Endothelial cell (in vitro differentiated cells): ENCODE results near the gene TNFRSF12A. TPM values are rescaled to one million over a fixed set of nuclear protein-coding genes. Genes with fewer than 3 reads are reported as not detected.

ENCODE experiments used
- DNase-seq: peaks from one replicate; pipeline ENCODE4 v3.0.0; 2021; ENCODE audit warnings: low spot score
- H3K27ac Mint-ChIP-seq: one replicate; pipeline ENCODE4 v1.8.0; 2021; ENCODE audit warnings: mixed read lengths, inconsistent platforms; ENCODE audit not compliant: unreplicated experiment
- H3K27me3 Mint-ChIP-seq: one replicate; pipeline ENCODE4 v1.8.0; 2021; ENCODE audit warnings: mild to moderate bottlenecking, moderate library complexity, mixed read lengths, inconsistent platforms; ENCODE audit not compliant: unreplicated experiment
- H3K36me3 Mint-ChIP-seq: one replicate; pipeline ENCODE4 v1.8.0; 2021; ENCODE audit warnings: mild to moderate bottlenecking, low read depth, mixed read lengths, inconsistent platforms; ENCODE audit not compliant: unreplicated experiment
- H3K4me1 Mint-ChIP-seq: one replicate; pipeline ENCODE4 v1.8.0; 2021; ENCODE audit warnings: mild to moderate bottlenecking, mixed read lengths, inconsistent platforms; ENCODE audit not compliant: unreplicated experiment
- H3K4me3 Mint-ChIP-seq: one replicate; pipeline ENCODE4 v1.8.0; 2021; ENCODE audit warnings: mild to moderate bottlenecking, mixed read lengths, inconsistent platforms; ENCODE audit not compliant: unreplicated experiment
- H3K9me3 Mint-ChIP-seq: one replicate; pipeline ENCODE4 v1.8.0; 2021; ENCODE audit warnings: mixed read lengths, inconsistent platforms; ENCODE audit not compliant: unreplicated experiment
- CTCF ChIP-seq: fragments of 200-600 bp; sonication (generic); IDR thresholded peaks from one replicate; pipeline ENCODE4 v1.5.0; 2021; ENCODE audit warnings: antibody characterized with exemption; ENCODE audit not compliant: unreplicated experiment
- total RNA-seq: library from RNA; stranded (reverse); fragmentation: NEBNext Ultra II Directional; extraction: Animal tissue kit (Norgen Biotek cat#: 25700); gene quantifications from one replicate; pipeline ENCODE4 v1.2.1, GENCODE V29; 2021; ENCODE audit not compliant: unreplicated experiment

TNFRSF12A gene
- total RNA-seq, 1 donor from 2014 or later = 3.0 TPM

GRCh38 chr16:3058139-3059030, 38.2 kb downstream of the TNFRSF12A start:
- Mint-ChIP-seq H3K9me3 (no peaks in the 10 kb centered on the region), H3K27me3 (peaks cover 15% of the 10 kb centered on the region), H3K4me1 (peaks cover 20% of the 10 kb centered on the region), H3K36me3 (peaks cover 20% of the 10 kb centered on the region), H3K4me3 (peak overlapping the region; percentile 90), H3K27ac (no peak overlapping the region)
- TF ChIP-seq CTCF = no peak
- DNase-seq = peak; percentile 45

- peak overlapping the region; percentile 72 for H3K27ac Mint-ChIP-seq
- no peaks in the 10 kb centered on the region for H3K9me3 Mint-ChIP-seq
- H3K27me3 Mint-ChIP-seq = peaks cover 15% of the 10 kb centered on the region
- H3K4me1 Mint-ChIP-seq = peaks cover 20% of the 10 kb centered on the region
- peak overlapping the region; percentile 90 for H3K4me3 Mint-ChIP-seq
- TF ChIP-seq CTCF = peak; percentile 95
- H3K36me3 Mint-ChIP-seq = peaks cover 13% of the 10 kb centered on the region
- DNase-seq = peak; percentile 96
Observed at GRCh38 chr16:3059041-3059722, 39.0 kb downstream of the TNFRSF12A start.

GRCh38 chr16:3059723-3060242, 39.6 kb downstream of the TNFRSF12A start:
- H3K4me1 Mint-ChIP-seq = peaks cover 18% of the 10 kb centered on the region
- no peak for TF ChIP-seq CTCF
- peak overlapping the region; percentile 86 for H3K4me3 Mint-ChIP-seq
- H3K36me3 Mint-ChIP-seq = peaks cover 10% of the 10 kb centered on the region
- H3K27ac Mint-ChIP-seq = peak overlapping the region; percentile 72
- H3K27me3 Mint-ChIP-seq = peaks cover 13% of the 10 kb centered on the region
- no peak for DNase-seq
- H3K9me3 Mint-ChIP-seq = no peaks in the 10 kb centered on the region

- Mint-ChIP-seq H3K27ac (peak overlapping the region; percentile 42), H3K4me1 (peaks cover 13% of the 10 kb centered on the region), H3K27me3 (peaks cover 8% of the 10 kb centered on the region), H3K36me3 (peaks cover 6% of the 10 kb centered on the region), H3K9me3 (no peaks in the 10 kb centered on the region), H3K4me3 (peak overlapping the region; percentile 86)
- no peak for TF ChIP-seq CTCF
- no peak for DNase-seq
Observed at GRCh38 chr16:3060339-3061127, 40.4 kb downstream of the TNFRSF12A start.
